Activated naive CD8-positive, alpha-beta T cell (primary cell): ENCODE measurements around the gene FMNL2.

Source experiments
- H3K27ac Mint-ChIP-seq: one replicate; pipeline ENCODE4 v1.8.0; 2021; ENCODE audit warnings: mixed read lengths
- H3K27me3 Mint-ChIP-seq: one replicate; pipeline ENCODE4 v1.8.0; 2021; ENCODE audit warnings: mixed read lengths
- H3K36me3 Mint-ChIP-seq: one replicate; pipeline ENCODE4 v1.8.0; 2021; ENCODE audit warnings: mixed read lengths
- H3K4me1 Mint-ChIP-seq: one replicate; pipeline ENCODE4 v1.8.0; 2021; ENCODE audit warnings: low read depth, mixed read lengths
- H3K4me3 Mint-ChIP-seq: one replicate; pipeline ENCODE4 v1.8.0; 2021; ENCODE audit warnings: mild to moderate bottlenecking, mixed read lengths
- H3K9me3 Mint-ChIP-seq: one replicate; pipeline ENCODE4 v1.8.0; 2021; ENCODE audit warnings: low read depth, mixed read lengths

FMNL2 gene

DNA sequence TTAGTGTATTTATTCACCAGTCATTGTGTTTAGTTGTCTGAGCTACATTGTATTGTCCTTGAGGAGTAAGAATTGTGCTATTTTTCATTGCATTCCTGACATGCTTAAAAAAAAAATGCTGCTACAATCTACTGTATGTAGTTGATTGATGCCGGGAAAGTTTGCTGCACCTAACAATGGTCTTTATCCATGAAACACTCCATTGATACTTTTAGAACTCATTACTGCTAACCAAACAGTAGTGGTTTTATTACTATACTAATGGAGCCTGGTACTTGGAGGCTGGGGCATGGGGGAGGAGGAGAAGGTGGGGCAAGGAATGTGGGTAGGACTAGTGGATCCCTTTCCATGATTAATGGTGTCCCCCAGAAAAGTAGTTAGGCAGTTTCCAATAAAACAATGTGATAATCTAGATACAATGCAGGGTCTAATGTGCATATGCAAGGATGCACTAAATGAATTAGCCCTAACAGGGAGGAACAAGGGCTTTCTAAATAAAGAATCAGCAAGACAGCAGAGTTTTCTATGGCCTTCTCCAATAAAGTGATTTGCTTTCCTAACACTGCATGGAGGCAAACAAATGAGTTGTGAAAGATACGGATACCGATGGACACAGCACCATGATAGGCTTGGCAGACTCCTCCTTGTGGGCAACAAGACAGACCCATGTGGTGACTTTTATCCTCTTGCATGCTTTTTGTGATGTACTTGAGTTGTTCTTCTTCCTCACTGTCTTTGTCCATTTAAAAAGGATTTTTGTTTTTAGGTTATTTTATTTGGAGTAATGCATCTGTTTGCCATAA lies 78.5 kb downstream of the FMNL2 start:
- H3K36me3 Mint-ChIP-seq, result no peaks in the 10 kb centered on the region
- H3K4me3 Mint-ChIP-seq, result no peak overlapping the region

DNA sequence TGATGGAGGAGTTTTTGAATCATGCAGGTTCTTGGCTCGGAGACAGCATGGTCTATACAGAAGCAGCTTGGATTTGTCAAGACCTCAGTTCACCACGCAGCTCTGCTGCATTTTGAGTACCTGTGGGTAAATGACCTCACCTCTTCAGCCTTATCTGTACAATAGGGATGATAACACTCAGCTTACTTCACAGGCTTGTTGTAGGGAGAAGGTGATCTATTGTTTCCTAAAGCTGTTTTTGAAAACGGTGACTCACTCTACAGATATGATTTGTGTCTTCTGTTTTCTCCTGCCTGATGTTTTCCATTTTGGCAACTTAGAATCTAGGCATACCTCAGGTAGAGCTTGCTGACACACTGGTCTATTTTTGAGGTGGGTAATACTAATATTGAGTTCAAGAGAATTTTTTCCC lies 80.3 kb downstream of the FMNL2 start:
- Mint-ChIP-seq H3K4me3 (no peak overlapping the region), H3K27ac (peak overlapping the region; percentile 55), H3K27me3 (peaks cover 2% of the 10 kb centered on the region), H3K36me3 (no peaks in the 10 kb centered on the region), H3K4me1 (no peaks in the 10 kb centered on the region), H3K9me3 (no peaks in the 10 kb centered on the region)

More for the DNA sequence above, 78.5 kb downstream of the FMNL2 start:
- H3K9me3 Mint-ChIP-seq, result no peaks in the 10 kb centered on the region
- H3K27me3 Mint-ChIP-seq, result peaks cover 2% of the 10 kb centered on the region
- H3K4me1 Mint-ChIP-seq, result no peaks in the 10 kb centered on the region
- H3K27ac Mint-ChIP-seq, result no peak overlapping the region

DNA sequence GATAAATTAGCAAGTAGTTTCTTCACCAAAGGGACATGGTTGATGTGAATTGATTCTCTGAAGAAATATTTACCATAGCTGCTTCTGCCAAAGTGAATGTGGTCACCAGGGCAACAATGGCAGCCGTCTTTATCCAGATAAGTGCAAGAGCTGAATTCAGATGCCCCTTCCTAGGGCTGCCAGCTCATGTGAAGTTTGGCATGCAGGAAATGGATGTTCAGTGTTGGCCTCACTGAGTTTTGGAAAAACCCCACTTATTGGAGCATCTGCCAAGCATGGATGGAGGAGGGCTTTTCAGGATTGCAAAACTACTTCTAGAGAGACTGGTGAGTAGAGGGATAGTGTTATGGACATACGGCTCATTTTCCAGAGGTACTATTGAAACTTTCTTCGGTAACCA lies 80.8 kb downstream of the FMNL2 start:
- Mint-ChIP-seq H3K27ac (no peak overlapping the region), H3K9me3 (no peaks in the 10 kb centered on the region), H3K36me3 (no peaks in the 10 kb centered on the region), H3K4me1 (no peaks in the 10 kb centered on the region), H3K4me3 (no peak overlapping the region), H3K27me3 (peaks cover 6% of the 10 kb centered on the region)

DNA sequence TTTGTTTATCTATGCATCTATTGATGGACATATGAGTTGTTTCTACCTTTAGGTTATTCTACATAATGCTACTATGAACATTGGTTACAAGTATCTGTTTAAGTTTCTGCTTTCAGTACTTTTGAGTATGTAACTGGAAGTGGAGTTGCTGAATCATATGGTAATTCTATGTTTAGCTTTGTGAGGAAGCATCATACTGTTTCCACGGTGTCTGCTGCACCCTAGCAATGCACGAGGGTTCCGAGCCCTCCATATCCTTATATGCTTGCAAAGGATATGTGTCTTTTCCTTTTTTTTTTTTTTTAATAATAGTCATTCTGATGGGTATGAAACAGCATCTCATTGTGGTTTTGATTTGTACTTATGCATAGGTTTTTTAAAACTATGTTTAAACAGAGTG lies 83.7 kb downstream of the FMNL2 start:
- H3K4me1 Mint-ChIP-seq, result no peaks in the 10 kb centered on the region
- H3K36me3 Mint-ChIP-seq, result no peaks in the 10 kb centered on the region
- H3K4me3 Mint-ChIP-seq, result no peak overlapping the region
- H3K27ac Mint-ChIP-seq, result no peak overlapping the region
- peaks cover 4% of the 10 kb centered on the region for H3K27me3 Mint-ChIP-seq
- no peaks in the 10 kb centered on the region for H3K9me3 Mint-ChIP-seq

DNA sequence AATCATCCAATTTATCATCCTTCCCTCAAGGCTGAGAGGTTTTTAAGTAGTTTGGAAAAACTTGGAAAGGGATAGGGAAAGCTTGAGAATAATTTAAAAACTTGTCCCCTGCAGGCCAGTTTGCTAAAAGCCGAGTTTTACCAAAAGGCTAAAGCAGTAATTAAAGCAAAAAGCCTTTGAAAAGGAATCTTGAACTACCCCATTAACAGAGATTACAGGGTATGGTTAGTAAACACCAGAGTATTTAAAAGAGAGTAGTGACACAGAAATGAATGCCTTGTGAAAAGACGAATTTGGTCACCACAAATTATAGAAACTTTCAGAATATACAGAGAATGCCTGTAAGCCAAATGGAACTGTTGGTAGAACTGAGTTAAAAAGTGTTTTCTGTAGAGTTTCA lies 85.0 kb downstream of the FMNL2 start:
- Mint-ChIP-seq H3K27ac (no peak overlapping the region), H3K4me1 (no peaks in the 10 kb centered on the region), H3K27me3 (peaks cover 4% of the 10 kb centered on the region), H3K4me3 (no peak overlapping the region), H3K36me3 (no peaks in the 10 kb centered on the region), H3K9me3 (no peaks in the 10 kb centered on the region)

DNA sequence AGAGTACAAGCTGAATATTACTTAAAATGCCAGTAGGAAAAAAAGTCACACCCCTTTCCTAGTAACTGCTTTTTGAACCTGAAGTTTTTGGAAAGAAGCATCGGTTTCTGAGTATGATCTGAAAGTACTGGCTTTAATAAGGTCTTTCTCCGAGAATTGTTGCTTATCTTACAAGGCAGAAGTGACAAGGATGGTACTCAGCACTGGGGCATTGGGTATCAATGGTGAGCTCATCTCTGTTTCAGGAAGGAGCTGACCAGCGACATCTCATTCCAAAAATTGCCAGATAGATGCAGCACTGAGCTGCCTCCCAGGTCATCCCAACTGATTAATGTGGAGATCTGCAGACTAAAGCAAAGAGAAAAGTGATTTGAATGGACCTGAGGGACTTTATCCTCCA lies 85.4 kb downstream of the FMNL2 start:
- H3K36me3 Mint-ChIP-seq, result no peaks in the 10 kb centered on the region
- no peaks in the 10 kb centered on the region for H3K4me1 Mint-ChIP-seq
- H3K27ac Mint-ChIP-seq, result no peak overlapping the region
- H3K4me3 Mint-ChIP-seq, result no peak overlapping the region
- H3K9me3 Mint-ChIP-seq, result no peaks in the 10 kb centered on the region
- peaks cover 4% of the 10 kb centered on the region for H3K27me3 Mint-ChIP-seq

DNA sequence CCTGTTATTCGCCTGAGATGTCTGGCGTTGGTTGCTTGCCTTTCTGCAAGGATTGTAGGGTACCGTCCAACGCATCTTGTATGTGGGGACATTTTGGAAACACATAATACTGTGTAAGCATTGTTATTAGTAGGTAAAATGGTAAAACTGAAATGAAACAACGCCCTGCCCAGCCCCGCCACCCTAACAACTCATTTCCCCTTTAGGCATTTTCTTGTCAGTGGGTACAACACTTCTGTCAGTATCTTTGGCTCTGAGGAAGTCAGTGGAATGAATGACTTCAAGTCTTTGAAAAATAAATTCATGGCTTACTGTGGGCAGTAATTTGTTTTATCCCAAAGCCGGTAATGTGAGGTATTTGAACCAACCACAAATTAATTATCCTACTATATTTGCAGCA lies 86.0 kb downstream of the FMNL2 start:
- Mint-ChIP-seq H3K27me3 (peaks cover 4% of the 10 kb centered on the region), H3K36me3 (no peaks in the 10 kb centered on the region), H3K4me1 (no peaks in the 10 kb centered on the region), H3K27ac (no peak overlapping the region), H3K4me3 (no peak overlapping the region), H3K9me3 (no peaks in the 10 kb centered on the region)

DNA sequence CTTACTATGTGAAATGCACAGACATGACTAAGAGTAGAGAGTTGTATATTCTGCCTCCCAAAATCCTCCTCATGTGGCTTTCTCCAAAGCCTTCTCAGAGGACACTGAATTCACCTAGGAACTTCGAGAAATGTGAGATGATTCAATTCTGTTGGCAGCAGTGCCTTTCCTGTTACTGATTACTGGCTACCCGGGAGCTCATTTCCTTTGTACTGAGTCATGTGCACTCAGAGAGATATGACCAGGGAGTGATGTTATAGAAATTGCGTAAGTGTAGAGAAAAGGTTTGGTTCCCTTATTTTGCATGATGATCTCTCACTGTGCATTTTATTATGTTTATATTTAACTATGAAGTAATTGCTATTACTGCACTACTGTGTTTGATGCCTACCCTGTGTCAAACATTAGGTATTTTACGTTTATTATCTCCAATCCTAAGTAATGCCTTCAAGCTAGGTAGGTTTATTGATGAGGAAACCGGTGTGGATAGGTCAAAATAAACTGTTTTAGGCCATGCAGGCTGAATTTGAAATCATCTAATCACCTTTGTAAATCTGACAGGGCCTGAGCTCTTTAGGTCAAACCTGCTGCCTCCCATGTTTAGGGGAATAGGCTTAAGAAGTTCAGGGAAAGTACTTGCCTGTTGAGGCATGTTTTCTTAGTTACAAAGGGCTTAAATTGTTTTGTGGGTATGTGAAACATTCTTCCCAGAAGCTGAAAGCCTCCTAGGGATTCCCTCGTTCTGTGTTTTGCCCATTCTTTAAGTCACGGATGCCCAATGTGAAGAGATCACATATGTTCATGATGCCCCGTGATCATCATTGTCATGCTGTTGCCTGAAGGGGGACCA lies 86.8 kb downstream of the FMNL2 start:
- no peak overlapping the region for H3K27ac Mint-ChIP-seq
- H3K9me3 Mint-ChIP-seq, result no peaks in the 10 kb centered on the region
- H3K27me3 Mint-ChIP-seq, result peaks cover 4% of the 10 kb centered on the region
- H3K4me1 Mint-ChIP-seq, result no peaks in the 10 kb centered on the region
- no peak overlapping the region for H3K4me3 Mint-ChIP-seq
- H3K36me3 Mint-ChIP-seq, result no peaks in the 10 kb centered on the region

DNA sequence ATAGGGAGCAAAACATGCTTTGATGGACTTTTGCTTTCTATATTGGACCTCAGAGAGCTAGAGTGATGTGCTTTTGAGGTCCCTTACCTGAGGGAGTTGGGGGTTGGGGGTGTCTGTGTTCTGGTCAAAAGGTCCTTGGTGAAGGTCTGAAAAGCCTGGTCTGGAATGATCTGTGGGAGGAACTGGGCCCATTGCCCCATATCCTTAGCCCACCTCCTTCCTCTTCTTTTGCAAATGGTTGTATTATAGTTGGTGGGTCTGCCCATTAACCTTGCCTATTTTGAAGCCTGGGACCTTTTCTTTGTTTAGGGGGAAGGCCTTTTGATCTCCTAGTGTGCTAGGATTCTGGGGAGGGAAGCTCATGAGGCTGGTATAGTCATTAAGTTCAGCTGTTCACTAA lies 88.7 kb downstream of the FMNL2 start:
- H3K27ac Mint-ChIP-seq, result no peak overlapping the region
- H3K36me3 Mint-ChIP-seq, result no peaks in the 10 kb centered on the region
- H3K4me3 Mint-ChIP-seq, result no peak overlapping the region

DNA sequence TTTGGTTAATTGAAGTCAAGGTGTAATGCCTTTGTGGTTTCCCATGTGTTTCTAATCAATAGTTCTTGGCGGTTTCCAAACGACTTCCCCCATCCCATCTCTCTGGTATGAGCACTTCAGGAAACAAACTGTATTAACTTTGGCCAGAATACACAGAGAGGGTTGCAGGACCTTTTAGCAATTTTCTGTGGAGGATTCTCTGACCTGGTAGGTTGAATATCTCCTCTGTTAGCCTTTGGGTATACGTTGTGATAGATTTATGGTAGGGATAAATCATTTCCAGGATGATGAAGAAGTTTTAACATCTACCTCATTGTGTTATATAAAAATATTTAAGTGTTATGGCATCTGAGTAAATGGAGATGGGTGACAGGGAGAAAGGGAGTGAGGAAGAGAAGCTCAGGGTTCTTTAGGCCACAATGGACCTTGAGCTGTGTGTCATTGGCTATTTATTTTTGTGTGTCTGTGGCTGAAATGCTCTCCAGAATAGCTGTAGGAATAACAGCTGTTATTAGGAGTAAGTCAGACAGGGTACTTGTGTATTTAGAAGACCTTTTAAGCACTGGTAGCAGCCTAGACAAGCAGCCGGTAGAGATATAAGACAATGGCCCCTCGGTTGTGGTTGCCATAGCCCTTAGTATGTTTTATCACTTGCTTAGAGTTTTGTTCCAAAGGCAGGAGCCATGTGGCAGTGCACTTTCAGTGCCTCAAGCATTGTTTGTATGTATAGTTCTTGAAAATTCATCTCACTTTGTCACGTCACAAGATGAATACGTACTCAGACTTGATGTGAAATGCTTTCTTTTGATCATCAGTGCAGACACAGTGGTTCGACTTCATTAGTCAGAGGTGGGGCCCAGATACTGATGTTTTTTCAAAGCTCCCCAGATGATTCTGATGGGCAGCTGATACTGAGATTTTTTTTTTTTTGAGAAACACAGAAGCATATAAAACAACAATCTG lies 91.1 kb downstream of the FMNL2 start:
- no peaks in the 10 kb centered on the region for H3K4me1 Mint-ChIP-seq
- no peak overlapping the region for H3K27ac Mint-ChIP-seq
- H3K36me3 Mint-ChIP-seq, result no peaks in the 10 kb centered on the region
- no peak overlapping the region for H3K4me3 Mint-ChIP-seq
- H3K9me3 Mint-ChIP-seq, result no peaks in the 10 kb centered on the region
- H3K27me3 Mint-ChIP-seq, result no peaks in the 10 kb centered on the region

More for the DNA sequence above, 88.7 kb downstream of the FMNL2 start:
- no peaks in the 10 kb centered on the region for H3K9me3 Mint-ChIP-seq
- H3K27me3 Mint-ChIP-seq, result peaks cover 4% of the 10 kb centered on the region
- H3K4me1 Mint-ChIP-seq, result no peaks in the 10 kb centered on the region

DNA sequence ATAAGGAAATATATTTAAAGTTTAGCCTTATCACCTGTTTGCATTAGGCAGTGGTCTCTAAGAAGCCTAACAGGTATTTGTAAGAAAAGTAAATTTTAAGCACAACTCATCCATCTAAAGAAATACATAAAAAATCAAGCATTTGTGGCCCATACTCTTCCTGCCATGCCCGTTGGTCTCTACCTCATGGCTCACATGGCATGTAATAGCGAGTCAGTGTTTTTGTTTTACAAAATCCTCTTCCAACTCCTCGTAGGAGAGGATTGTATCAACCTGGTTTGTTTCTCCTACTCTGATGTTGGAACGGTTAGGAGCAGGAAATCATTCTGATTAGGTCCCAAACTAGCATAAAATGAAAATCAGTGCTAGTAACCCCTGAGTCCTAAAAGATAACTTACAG lies 91.8 kb downstream of the FMNL2 start:
- Mint-ChIP-seq H3K4me3 (no peak overlapping the region), H3K27me3 (no peaks in the 10 kb centered on the region), H3K4me1 (no peaks in the 10 kb centered on the region), H3K36me3 (no peaks in the 10 kb centered on the region), H3K9me3 (no peaks in the 10 kb centered on the region), H3K27ac (no peak overlapping the region)

DNA sequence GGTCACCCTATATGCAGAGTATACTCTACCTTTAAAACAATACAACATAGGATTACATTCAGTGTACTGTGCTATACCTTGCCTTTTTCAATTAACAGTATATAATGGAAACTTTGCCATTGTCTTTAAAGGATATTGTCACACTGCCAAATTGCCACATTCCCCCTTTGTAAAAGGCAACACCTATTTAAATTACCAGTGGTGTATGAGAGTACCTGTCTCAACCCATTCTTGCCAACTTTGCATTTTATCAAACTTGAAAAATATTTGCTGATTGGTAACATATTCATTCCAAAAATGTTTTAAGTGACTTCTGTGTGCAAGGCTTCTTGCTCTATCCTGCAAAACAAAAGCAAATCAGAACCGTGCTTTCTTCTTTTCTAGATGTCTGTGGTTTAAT lies 92.9 kb downstream of the FMNL2 start:
- no peaks in the 10 kb centered on the region for H3K9me3 Mint-ChIP-seq
- no peaks in the 10 kb centered on the region for H3K36me3 Mint-ChIP-seq
- H3K27ac Mint-ChIP-seq, result no peak overlapping the region

DNA sequence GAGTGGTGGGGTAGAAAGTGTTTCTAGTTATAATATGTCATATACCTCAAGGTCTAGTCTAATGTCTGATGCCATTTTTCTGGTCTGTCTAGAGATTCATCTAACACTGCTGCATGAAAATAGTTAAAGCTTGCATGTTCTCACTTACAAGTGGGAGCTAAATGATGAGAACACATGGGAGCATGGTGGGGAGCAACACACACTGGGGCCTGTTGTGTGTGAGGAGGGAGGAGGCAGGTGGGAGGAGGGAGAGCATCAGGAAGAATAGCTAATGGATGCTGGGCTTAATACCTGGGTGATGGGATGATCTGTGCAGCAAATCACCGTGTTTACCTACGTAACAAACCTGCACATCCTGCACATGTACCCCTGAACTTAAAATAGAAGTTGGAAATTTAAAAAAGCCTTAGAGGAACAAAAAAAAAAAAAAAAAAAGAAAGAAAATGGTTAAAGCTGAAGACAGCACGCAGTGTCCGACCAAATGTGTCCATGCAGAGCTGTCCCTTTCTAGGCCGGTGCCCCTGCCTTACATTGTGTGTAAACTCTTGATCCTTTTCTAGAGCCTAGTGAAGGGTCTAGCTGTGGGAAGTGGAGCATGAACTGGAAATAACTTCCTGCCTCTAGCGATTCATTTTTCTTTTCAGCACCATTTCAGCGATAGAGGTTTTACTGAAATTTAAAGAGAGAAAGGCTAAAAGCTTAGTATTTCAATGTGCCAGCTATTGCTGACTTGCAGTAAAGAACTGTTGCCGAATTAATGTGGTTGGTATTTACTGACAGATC lies 94.0 kb downstream of the FMNL2 start:
- Mint-ChIP-seq H3K4me1 (no peaks in the 10 kb centered on the region), H3K4me3 (no peak overlapping the region), H3K27ac (no peak overlapping the region), H3K27me3 (no peaks in the 10 kb centered on the region), H3K36me3 (no peaks in the 10 kb centered on the region), H3K9me3 (no peaks in the 10 kb centered on the region)

More for the DNA sequence above, 92.9 kb downstream of the FMNL2 start:
- H3K4me3 Mint-ChIP-seq, result no peak overlapping the region
- H3K27me3 Mint-ChIP-seq, result no peaks in the 10 kb centered on the region
- H3K4me1 Mint-ChIP-seq, result no peaks in the 10 kb centered on the region

DNA sequence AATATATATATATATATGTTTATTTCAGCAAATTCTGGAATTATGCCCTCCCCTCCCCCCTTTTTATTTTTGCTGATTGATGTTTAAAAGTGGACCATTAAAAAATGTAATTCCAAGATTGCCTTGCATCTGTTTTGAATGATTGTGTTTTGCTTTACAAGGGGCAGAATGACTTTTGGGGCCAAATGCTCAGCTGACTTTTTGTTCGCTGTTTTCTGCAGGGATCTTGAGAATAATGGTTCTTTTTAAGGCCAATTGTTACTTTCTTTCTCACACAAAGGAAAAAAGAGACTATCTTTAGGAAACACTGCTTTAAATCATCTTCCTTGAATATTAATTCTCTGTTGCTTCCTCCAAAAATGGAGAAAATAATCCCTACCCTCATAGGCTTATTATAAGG lies 95.9 kb downstream of the FMNL2 start:
- no peaks in the 10 kb centered on the region for H3K27me3 Mint-ChIP-seq
- no peaks in the 10 kb centered on the region for H3K9me3 Mint-ChIP-seq
- no peaks in the 10 kb centered on the region for H3K4me1 Mint-ChIP-seq
- H3K27ac Mint-ChIP-seq, result no peak overlapping the region
- no peaks in the 10 kb centered on the region for H3K36me3 Mint-ChIP-seq
- no peak overlapping the region for H3K4me3 Mint-ChIP-seq
